ENCODE results near the gene CEP170. TPM values are rescaled to one million over a fixed set of nuclear protein-coding genes. Genes with fewer than 3 reads are reported as not detected.
"Not testable (repeated sequence)": the region's sequence is repeated elsewhere in the genome, so short reads cannot be mapped to it uniquely, and the experiment has no call there.

Gene CEP170
- total and polyA plus RNA-seq, 2 experiments from 2014 or later = 93.1 to 104 TPM

DNA sequence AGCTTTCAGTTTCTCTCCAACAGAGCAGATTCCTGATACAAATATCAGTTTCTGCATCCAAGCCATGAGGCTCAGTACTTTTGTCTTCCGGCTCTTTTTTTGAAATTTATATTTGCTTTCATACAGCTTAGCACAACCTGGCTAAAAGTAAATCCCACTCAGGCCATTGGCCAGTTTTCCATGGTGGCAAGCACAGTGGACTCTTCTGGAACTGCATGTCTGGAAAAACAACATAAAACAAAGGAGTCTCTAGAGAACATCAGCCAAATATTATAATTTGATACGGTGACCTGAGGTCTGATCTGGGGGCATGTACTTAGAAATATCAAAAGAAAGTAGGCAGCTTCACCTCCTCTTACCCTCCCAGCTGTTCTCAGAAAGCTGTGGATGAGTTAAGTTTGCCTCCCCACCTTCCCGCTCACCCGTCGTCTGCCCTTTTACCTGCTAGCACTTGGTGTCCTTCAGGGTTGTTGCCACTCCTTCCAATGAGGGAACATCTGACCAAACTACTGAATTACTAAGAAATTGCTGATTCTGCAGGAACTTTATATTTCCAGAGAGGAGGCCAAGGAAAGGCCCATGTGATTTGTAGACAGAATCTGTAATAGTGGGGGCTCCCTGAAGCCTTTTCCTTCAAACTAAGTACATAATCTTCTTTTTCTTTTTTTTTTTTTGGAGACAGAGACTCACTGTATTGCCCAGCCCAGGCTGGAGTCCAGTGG, 136.3 kb downstream of the CEP170 start:
- not testable (repeated sequence) for H2AFZ ChIP-seq; H4K20me1 ChIP-seq (replicated peaks; ENCODE audit: insufficient read depth); H3K27me3 ChIP-seq (ENCODE audit: insufficient read depth); H3K4me1 ChIP-seq (ENCODE audit: insufficient read depth); DNase-seq (ENCODE audit: low spot score); H3K36me3 ChIP-seq (ENCODE audit: insufficient read depth); H3K36me3 Mint-ChIP-seq (ENCODE audit: low read depth); H3K4me2 ChIP-seq; H3K27me3 Mint-ChIP-seq (ENCODE audit: insufficient read depth, low read depth, poor library complexity); H3K4me3 Mint-ChIP-seq; ATAC-seq; H3K9me3 Mint-ChIP-seq; H3K27ac ChIP-seq (ENCODE audit: low read depth); H3K79me2 ChIP-seq (replicated peaks; ENCODE audit: insufficient read depth); H3K27ac Mint-ChIP-seq; H3F3A ChIP-seq (replicated peaks; ENCODE audit: low read depth); H3K4me3 ChIP-seq; H3K9me2 ChIP-seq (ENCODE audit: insufficient read depth)
- H3K4me1 Mint-ChIP-seq = peaks cover 36% of the 10 kb centered on the region

DNA sequence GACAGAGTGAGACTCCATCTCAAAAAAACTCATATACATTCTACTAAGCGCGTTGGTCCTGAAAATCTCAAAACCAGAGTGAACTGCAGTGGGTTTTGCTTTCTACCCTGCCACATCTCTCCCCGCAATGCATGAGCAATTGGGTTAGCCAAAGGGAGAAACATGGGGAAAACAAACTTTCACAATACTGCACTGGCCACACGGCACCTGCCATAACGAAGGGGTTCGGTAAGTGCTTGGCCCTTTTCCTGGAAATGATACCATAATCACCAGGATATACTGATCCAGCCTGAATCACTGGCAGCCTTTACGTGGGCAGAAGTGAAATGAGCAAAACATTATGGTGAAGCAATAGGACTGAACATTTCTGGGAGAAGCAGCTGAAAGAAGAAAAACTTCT, 138.9 kb downstream of the CEP170 start:
- H3K9me3 Mint-ChIP-seq; H3K9me2 ChIP-seq (ENCODE audit: insufficient read depth); H3K36me3 Mint-ChIP-seq (ENCODE audit: low read depth); H3K4me1 ChIP-seq (ENCODE audit: insufficient read depth); H3K27ac Mint-ChIP-seq; DNase-seq (ENCODE audit: low spot score); H3K27me3 Mint-ChIP-seq (ENCODE audit: insufficient read depth, low read depth, poor library complexity); H2AFZ ChIP-seq; H3K27ac ChIP-seq (ENCODE audit: low read depth); H3K79me2 ChIP-seq (replicated peaks; ENCODE audit: insufficient read depth); H3F3A ChIP-seq (replicated peaks; ENCODE audit: low read depth); ATAC-seq; H3K4me3 ChIP-seq; H3K4me2 ChIP-seq; H3K4me3 Mint-ChIP-seq; H3K27me3 ChIP-seq (ENCODE audit: insufficient read depth); H4K20me1 ChIP-seq (replicated peaks; ENCODE audit: insufficient read depth); H3K36me3 ChIP-seq (ENCODE audit: insufficient read depth): not testable (repeated sequence)
- peaks cover 22% of the 10 kb centered on the region for H3K4me1 Mint-ChIP-seq

DNA sequence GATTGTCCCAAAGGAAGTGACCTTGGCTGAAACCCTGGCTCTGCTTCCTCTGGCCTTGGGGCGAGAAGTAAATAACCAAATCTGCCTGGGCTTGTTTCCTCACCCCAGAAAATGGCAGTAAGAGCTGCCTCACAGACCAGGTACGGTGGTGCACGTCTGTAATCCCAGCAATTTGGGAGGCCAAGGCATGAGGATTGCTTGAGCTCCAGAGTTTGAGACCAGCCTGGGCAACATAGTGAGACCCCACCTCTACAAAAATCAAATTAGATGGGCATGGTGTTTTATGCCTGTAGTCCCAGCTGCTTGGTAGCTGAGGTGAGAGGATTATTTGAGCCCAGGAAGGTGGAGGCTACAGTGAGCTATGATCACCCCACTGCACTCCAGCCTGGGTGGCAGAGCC, 140.3 kb downstream of the CEP170 start:
- H3F3A ChIP-seq (replicated peaks; ENCODE audit: low read depth); H3K4me3 ChIP-seq; H3K27me3 ChIP-seq (ENCODE audit: insufficient read depth); H3K9me3 Mint-ChIP-seq; H3K4me3 Mint-ChIP-seq; H3K79me2 ChIP-seq (replicated peaks; ENCODE audit: insufficient read depth); DNase-seq (ENCODE audit: low spot score); H4K20me1 ChIP-seq (replicated peaks; ENCODE audit: insufficient read depth); H3K36me3 Mint-ChIP-seq (ENCODE audit: low read depth); ATAC-seq; H3K4me1 ChIP-seq (ENCODE audit: insufficient read depth); H3K36me3 ChIP-seq (ENCODE audit: insufficient read depth); H3K4me2 ChIP-seq; H3K27me3 Mint-ChIP-seq (ENCODE audit: insufficient read depth, low read depth, poor library complexity); H3K9me2 ChIP-seq (ENCODE audit: insufficient read depth); H2AFZ ChIP-seq: not testable (repeated sequence)
- H3K27ac ChIP-seq (ENCODE audit: low read depth) = peak overlapping the region; percentile 84
- Mint-ChIP-seq H3K4me1 (peaks cover 22% of the 10 kb centered on the region), H3K27ac (peak overlapping the region; percentile 52; the same call in 1 of the 2 replicates)

DNA sequence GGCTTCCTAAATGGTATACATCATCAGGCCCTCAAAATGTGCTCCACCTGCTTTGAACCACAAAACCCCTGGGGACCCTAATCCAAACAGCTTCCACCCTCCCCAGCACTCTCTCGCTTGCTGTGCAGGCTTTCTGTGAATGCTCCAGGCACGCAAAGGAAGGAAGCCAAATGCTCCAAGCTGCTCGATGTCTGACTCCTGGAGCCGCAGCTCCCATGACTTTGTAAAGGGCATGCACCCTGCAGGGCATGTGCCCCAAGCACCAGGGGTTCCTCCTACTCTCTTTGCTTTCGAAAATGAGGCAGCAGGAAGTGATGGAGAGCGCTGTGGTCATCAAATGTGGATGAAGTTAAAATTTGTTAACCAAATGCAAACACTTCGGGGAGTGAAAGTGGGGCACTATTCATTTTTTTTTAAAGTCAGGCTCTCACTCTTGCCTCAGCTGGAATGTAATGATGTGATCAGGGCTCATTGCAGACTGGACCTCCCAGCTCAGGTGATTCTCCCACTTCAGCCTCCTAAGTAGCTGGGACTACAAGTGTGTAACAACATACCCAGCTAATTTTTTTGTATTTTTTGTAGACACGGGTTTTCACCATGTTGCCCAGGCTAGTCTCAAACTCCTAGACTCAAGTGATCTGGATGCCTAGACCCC, 140.9 kb downstream of the CEP170 start:
- not testable (repeated sequence) for H3K27me3 ChIP-seq (ENCODE audit: insufficient read depth); H3K9me2 ChIP-seq (ENCODE audit: insufficient read depth); H3K4me3 ChIP-seq; H3F3A ChIP-seq (replicated peaks; ENCODE audit: low read depth); H3K27me3 Mint-ChIP-seq (ENCODE audit: insufficient read depth, low read depth, poor library complexity); H3K9me3 Mint-ChIP-seq; H3K36me3 ChIP-seq (ENCODE audit: insufficient read depth); H2AFZ ChIP-seq; H3K79me2 ChIP-seq (replicated peaks; ENCODE audit: insufficient read depth); H3K36me3 Mint-ChIP-seq (ENCODE audit: low read depth); H4K20me1 ChIP-seq (replicated peaks; ENCODE audit: insufficient read depth); H3K4me1 ChIP-seq (ENCODE audit: insufficient read depth)
- ATAC-seq (peak; percentile 96), DNase-seq (ENCODE audit: low spot score) (peak; percentile 64)
- Mint-ChIP-seq H3K4me3 (peak overlapping the region; percentile 9; the same call in 2 of the 3 replicates), H3K27ac (peak overlapping the region; percentile 90), H3K4me1 (peaks cover 22% of the 10 kb centered on the region)
- TF ChIP-seq NANOG (IDR thresholded peaks at IDR 0.05; ENCODE audit: borderline replicate concordance) = peak; percentile 59
- TF ChIP-seq, protein P1, sequence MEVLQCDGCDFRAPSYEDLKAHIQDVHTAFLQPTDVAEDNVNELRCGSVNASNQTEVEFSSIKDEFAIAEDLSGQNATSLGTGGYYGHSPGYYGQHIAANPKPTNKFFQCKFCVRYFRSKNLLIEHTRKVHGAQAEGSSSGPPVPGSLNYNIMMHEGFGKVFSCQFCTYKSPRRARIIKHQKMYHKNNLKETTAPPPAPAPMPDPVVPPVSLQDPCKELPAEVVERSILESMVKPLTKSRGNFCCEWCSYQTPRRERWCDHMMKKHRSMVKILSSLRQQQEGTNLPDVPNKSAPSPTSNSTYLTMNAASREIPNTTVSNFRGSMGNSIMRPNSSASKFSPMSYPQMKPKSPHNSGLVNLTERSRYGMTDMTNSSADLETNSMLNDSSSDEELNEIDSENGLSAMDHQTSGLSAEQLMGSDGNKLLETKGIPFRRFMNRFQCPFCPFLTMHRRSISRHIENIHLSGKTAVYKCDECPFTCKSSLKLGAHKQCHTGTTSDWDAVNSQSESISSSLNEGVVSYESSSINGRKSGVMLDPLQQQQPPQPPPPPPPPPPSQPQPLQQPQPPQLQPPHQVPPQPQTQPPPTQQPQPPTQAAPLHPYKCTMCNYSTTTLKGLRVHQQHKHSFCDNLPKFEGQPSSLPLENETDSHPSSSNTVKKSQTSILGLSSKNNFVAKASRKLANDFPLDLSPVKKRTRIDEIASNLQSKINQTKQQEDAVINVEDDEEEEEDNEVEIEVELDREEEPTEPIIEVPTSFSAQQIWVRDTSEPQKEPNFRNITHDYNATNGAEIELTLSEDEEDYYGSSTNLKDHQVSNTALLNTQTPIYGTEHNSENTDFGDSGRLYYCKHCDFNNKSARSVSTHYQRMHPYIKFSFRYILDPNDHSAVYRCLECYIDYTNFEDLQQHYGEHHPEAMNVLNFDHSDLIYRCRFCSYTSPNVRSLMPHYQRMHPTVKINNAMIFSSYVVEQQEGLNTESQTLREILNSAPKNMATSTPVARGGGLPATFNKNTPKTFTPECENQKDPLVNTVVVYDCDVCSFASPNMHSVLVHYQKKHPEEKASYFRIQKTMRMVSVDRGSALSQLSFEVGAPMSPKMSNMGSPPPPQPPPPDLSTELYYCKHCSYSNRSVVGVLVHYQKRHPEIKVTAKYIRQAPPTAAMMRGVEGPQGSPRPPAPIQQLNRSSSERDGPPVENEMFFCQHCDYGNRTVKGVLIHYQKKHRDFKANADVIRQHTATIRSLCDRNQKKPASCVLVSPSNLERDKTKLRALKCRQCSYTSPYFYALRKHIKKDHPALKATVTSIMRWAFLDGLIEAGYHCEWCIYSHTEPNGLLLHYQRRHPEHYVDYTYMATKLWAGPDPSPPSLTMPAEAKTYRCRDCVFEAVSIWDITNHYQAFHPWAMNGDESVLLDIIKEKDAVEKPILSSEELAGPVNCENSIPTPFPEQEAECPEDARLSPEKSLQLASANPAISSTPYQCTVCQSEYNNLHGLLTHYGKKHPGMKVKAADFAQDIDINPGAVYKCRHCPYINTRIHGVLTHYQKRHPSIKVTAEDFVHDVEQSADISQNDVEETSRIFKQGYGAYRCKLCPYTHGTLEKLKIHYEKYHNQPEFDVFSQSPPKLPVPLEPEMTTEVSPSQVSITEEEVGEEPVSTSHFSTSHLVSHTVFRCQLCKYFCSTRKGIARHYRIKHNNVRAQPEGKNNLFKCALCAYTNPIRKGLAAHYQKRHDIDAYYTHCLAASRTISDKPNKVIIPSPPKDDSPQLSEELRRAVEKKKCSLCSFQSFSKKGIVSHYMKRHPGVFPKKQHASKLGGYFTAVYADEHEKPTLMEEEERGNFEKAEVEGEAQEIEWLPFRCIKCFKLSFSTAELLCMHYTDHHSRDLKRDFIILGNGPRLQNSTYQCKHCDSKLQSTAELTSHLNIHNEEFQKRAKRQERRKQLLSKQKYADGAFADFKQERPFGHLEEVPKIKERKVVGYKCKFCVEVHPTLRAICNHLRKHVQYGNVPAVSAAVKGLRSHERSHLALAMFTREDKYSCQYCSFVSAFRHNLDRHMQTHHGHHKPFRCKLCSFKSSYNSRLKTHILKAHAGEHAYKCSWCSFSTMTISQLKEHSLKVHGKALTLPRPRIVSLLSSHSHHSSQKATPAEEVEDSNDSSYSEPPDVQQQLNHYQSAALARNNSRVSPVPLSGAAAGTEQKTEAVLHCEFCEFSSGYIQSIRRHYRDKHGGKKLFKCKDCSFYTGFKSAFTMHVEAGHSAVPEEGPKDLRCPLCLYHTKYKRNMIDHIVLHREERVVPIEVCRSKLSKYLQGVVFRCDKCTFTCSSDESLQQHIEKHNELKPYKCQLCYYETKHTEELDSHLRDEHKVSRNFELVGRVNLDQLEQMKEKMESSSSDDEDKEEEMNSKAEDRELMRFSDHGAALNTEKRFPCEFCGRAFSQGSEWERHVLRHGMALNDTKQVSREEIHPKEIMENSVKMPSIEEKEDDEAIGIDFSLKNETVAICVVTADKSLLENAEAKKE (CRISPR knock-in tag; IDR thresholded peaks at IDR 0.05) = 0 out of 2 replicates have a peak, but pooled peaks have one; percentile 1
- peak overlapping the region; percentile 84 for H3K27ac ChIP-seq (ENCODE audit: low read depth)
- H3K4me2 ChIP-seq = peak overlapping the region; percentile 22; the same call in 1 of the 2 replicates

Data from GM23338 (cell line).